Occipital lobe (tissue), 2 donors: Measurements from ENCODE around the gene WIPF3. TPM values are rescaled to one million over a fixed set of nuclear protein-coding genes. Genes with fewer than 3 reads are reported as not detected.

Experiments used
- DNase-seq: peaks from one replicate; lab custom pipeline; 2025; lab: John Stamatoyannopoulos, UW
- total RNA-seq: library from RNA; depleted of rRNA; stranded (reverse); fragments of >200 nt; gene quantifications from one replicate; pipeline ENCODE4 v1.2.3, GENCODE V29; 2014

The WIPF3 gene
- total RNA-seq, 1 donor from 2014 or later: 5.6 TPM

DNA sequence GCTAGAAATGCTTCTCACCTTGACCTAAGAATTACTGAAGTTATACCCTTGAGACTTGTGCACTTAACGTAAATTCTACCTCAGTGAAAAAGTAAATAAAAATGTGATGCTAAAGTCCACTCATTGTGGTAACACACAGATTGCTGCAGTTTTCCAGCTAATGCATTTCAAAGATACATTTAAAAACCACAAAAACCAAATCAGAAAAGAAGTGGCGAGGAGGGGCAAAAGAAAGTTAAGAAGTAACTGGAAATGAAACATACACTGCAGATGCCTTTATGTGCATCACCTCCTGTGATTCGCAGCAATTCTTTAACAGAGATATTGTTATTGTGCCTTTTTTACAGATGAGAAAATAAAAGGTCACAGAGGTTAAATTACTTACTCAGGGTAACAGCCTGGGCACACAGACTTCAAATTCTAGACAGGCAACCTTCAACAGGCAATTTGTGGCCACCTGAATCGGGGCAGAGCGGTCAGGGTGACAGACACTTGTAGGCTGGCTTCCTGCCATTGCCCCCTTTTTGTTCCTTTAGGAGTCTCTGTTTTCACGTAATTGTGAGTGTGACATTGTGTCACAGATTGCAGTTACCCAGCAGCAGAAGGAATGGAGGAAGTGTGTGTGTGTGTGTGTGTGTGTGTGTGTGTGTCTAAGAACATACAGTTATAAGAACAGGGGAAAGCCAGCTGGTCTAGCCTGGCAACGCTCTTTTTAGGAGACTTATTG lies 1.9 kb downstream of the WIPF3 start:
- DNase-seq: no peak

DNA sequence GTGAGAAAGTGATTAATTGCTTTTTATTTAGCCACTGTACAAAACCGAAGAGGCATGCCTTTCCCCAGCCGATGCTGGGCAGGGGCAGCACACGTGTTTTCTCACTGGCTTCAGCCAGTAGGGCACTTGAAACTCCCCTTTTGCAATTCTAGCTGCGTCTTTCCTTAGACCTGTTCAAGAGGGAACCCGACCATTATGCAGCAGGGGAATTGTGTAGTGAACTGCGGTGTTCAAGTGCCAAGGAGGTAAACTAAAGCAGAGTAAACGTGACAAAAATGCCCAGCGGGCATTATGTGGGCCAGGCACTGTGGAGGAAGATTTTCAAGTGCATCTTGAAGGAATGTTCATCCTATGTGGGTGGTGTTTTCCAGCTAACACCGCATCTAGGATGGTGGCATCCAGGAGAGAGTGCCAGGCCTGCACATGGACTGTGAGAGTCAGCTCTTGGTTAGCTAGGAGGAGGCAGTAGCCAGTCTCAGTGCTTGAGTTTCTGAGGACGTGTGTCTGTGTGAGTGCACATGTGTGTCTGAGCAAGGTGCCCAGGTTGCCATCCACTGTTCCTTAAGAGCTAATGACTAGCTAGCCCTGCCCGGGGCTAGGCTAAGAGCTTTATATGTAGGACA lies 3.3 kb downstream of the WIPF3 start:
- peak; percentile 75 for DNase-seq

- no peak for DNase-seq
Measured at GRCh38 chr7:29810297-29810696, 4.0 kb downstream of the WIPF3 start.

GRCh38 chr7:29810813-29811482 lies 4.6 kb downstream of the WIPF3 start:
- no peak for DNase-seq

DNA sequence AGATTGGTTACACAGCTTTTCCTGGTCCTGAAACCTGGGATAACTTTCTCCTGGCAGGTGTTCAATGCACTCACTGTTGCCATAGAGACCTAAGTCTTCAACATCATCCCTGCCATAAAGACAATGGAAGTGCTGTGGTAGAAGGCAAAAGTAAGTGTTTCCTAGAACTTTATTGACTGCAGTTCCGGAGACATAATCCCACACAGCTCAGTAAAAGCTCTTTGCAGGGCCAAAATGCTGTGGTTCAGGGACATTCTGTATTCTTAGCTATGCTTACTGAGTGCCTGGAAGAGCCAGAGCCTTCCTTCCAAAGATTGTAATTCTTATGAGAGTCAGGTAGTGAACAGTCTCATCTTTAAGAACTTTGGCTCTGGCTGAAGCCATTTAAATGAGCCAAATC lies 5.3 kb downstream of the WIPF3 start:
- no peak for DNase-seq

DNA sequence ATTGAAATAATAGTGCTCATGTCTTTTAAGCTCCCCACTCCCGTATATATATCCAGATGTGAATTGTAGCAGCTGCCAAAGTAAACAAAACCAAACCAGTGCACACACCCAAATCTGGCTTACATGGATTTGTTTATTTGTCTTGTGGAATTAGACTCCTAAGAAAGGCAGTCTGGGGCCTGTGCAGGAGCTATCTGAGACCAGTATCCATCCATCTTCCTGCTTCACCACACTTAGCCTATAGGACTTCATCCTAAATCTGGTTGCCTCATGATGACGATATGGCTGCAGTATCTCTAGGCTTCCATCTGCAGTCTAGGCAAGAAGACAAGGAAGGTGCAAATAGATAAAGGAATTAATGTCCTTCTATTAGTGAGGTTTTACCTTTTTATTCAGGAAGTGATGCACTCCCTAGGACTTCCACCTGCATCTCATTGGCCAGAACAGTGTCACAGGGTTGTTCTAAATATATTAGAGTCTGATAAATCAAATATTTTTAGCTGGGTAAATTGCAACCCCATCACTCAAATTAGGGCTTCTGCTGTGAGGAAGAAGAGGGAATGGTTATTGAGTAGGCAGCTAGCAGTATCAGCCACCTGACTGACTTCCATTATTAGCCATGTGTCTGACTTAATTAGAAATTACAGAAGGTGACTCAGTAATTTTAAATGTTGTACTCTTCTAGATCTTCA lies 6.0 kb downstream of the WIPF3 start:
- DNase-seq: no peak

- DNase-seq: no peak
Measured at GRCh38 chr7:29815181-29816105, 9.1 kb downstream of the WIPF3 start.

- DNase-seq: no peak
Measured at GRCh38 chr7:29818308-29818707, 12.0 kb downstream of the WIPF3 start.

DNA sequence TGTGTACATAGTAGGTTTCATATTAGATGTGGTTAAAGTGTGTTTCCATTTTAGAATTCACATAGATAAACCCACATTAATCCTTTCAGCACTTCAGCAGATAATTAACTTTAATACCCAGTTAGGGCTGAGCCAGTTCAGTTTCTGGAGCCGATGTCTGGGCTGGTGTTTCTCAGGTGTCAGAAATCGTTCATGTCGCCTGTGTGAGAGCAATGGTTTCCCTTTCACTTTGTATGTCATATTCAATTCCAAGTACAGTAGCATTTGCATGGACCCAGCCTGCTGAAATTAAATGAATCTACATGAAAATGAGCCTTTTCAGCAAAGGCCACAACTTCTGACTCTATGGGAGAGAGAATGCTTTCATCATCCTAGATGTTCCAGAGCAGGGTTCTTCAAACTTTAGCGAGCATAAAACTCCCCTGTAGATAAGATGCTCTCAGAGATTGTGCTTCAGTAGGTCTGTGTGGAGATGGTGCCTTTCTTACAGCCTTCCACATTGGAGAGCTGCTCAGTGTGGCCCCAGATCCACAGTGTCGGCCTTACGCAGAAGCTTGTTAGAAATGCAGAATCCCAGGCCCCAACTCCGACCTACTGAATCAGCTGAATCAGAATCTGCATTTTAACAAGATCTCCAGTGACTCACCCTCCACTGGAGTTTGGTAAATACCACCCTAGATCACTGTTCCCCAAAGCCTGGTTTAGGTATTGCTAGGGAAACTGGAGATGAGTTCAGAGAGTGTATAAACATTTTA lies 19.6 kb downstream of the WIPF3 start:
- no peak for DNase-seq

DNA sequence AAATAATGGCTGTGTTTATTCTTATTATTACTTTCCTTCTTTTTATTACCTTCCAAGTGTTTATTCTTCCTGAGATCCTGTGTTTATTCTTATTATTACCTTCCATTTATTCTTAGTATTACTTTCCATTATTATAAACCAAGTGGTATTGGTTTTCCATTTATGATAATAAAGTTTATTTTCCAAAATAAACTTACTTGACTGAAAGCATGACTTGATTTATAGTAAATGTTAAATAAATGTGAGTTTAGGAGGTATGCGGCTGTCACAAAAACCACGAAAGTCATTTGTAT lies 20.2 kb downstream of the WIPF3 start:
- no peak for DNase-seq

DNA sequence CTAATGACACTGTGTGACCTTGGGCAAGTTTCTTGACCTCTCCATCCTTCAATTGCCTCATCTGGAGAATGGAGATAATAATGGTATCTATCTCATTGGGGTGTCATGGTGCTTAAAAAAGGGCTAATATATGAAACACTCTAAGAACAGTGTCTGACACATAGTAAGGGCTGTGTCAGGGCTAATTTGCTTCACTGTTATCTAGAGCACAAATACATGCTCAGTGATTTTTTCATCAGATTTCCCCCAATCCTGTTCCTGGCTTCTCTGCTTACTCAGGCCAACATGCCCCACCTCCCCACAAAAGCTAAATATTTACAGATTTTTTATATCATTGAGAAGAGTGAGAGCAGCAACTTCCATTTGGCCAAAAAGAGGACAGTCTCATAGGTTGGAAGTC lies 20.6 kb downstream of the WIPF3 start:
- DNase-seq: no peak

GRCh38 chr7:29831705-29832104 lies 25.4 kb downstream of the WIPF3 start:
- no peak for DNase-seq

DNA sequence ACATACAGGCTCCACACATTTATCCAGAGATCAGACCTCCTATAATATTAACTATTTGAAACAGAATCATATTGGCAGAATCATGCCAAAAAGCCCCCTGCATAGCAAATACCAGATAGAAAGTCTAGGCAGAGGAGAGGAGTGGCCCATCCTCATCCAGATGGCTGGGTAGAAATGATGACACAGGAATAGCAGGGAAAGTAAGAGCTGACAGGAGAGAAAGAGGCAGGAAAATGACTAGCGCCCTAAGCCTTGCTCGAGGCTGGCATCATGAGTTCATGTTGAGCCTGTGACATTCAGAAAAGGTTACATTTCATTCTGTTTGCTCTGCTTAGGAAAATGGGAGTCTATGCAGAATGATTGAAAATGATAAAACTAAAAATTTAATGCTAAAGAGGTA lies 27.6 kb downstream of the WIPF3 start:
- DNase-seq: no peak

GRCh38 chr7:29835718-29836117 lies 29.4 kb downstream of the WIPF3 start:
- no peak for DNase-seq

DNA sequence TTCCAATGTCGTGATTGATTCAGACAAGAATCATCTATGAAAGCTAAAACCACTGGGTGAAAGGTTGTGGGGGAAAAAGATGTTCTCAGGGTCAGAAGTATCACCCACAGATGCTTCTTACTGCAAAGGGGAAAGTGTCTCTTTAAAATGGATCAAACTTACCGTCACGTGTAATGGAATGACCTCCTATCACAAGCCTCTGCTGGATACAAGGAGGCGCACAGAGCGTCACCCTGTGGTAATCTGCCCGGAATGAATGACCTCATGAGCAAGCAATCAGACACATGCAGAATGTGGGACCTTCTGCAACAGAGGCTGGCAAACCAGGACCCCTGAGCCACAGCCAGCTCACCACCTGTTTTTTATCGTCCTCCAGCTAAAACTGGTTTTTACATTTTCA lies 33.0 kb downstream of the WIPF3 start:
- DNase-seq: no peak

GRCh38 chr7:29839921-29840320 lies 33.6 kb downstream of the WIPF3 start:
- DNase-seq: no peak

- DNase-seq: no peak
Measured at GRCh38 chr7:29840701-29841100, 34.4 kb downstream of the WIPF3 start.

GRCh38 chr7:29841926-29842701 lies 35.8 kb downstream of the WIPF3 start:
- no peak for DNase-seq

DNA sequence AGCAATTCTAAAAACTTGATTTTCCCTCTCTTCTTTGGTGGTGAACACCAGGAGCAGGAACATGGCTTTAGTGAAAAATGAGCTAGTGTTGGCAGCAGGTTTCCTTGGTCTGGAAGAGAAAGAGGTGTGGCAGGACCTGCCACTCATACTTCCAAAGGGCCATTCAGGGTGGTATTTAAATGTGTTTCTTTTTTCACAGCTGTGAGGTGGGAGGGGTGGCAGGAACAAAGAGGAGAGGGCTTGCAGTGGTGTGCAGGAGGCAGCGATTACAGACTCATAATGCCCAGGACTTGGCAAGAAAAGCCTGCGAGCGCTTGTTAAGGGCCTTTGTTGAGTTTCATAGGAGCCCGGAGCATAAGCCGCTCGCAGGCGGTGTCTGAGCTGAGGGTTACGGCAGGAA lies 36.8 kb downstream of the WIPF3 start:
- DNase-seq: no peak

- no peak for DNase-seq
Measured at GRCh38 chr7:29843726-29844125, 37.4 kb downstream of the WIPF3 start.
